Rectal smooth muscle tissue (tissue), 1 donor: ENCODE data around the gene PKIG.

ENCODE experiments used
- H3K27ac ChIP-seq: one replicate; pipeline ENCODE4 v1.7.0; 2013; ENCODE audit warnings: low read depth, low read length, inconsistent platforms
- H3K27me3 ChIP-seq: one replicate; pipeline ENCODE4 v1.7.0; 2013; ENCODE audit warnings: low read length; ENCODE audit not compliant: control insufficient read depth, insufficient read depth
- H3K36me3 ChIP-seq: one replicate; pipeline ENCODE4 v1.7.0; 2013; ENCODE audit warnings: low read length; ENCODE audit not compliant: control insufficient read depth, insufficient read depth
- H3K4me1 ChIP-seq: one replicate; pipeline ENCODE4 v1.7.0; 2013; ENCODE audit warnings: low read length; ENCODE audit not compliant: control insufficient read depth, insufficient read depth
- H3K4me3 ChIP-seq: one replicate; pipeline ENCODE4 v1.7.0; 2013; ENCODE audit warnings: low read length
- H3K9ac ChIP-seq: one replicate; pipeline ENCODE4 v1.7.0; 2013; ENCODE audit warnings: low read length

The PKIG gene

GRCh38 chr20:44642203-44643153 lies 60.1 kb downstream of the PKIG start:
- Histone ChIP-seq H3K27me3 (no peaks in the 10 kb centered on the region), H3K4me1 (peaks cover 8% of the 10 kb centered on the region), H3K27ac (peak overlapping the region; percentile 64), H3K4me3 (peak overlapping the region; percentile 44), H3K9ac (no peak overlapping the region), H3K36me3 (no peaks in the 10 kb centered on the region)

GRCh38 chr20:44643154-44643519 lies 60.8 kb downstream of the PKIG start:
- peaks cover 8% of the 10 kb centered on the region for H3K4me1 ChIP-seq
- H3K27ac ChIP-seq, result peak overlapping the region; percentile 64
- H3K27me3 ChIP-seq, result no peaks in the 10 kb centered on the region
- no peak overlapping the region for H3K4me3 ChIP-seq
- H3K36me3 ChIP-seq, result no peaks in the 10 kb centered on the region
- no peak overlapping the region for H3K9ac ChIP-seq

DNA sequence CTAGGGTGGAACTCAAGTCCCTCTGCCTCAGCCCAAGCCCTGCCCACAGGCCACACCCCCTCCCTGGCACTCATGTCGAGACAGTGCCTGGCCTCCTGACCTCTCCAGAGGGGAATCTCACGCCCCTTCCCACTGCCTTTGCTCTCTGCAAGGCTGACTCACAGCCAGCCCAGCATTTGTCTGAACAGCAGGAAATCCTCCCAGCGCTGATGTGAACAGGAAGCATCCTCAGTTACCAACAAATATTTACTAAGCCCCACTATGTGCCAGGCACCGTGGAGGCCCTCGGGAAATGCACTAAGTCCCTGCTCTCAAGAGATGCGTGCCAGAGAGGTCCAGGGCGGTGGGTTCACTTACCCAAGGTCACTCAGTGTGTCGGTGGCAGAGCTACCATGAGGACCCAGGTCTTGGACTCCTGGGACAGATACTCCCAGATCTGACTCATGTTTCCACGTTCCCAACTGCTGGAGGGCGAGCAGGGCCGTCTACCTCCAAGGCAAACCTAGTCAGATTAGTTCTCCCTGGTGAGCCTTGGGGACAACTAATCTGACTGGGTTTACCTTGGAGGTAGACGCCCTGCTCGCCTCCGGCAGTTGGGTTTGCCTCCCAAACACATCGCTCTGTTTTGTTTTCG lies 61.3 kb downstream of the PKIG start:
- H3K9ac ChIP-seq, result no peak overlapping the region
- no peaks in the 10 kb centered on the region for H3K36me3 ChIP-seq
- peaks cover 8% of the 10 kb centered on the region for H3K4me1 ChIP-seq
- H3K4me3 ChIP-seq, result no peak overlapping the region
- no peaks in the 10 kb centered on the region for H3K27me3 ChIP-seq
- peak overlapping the region; percentile 15 for H3K27ac ChIP-seq

DNA sequence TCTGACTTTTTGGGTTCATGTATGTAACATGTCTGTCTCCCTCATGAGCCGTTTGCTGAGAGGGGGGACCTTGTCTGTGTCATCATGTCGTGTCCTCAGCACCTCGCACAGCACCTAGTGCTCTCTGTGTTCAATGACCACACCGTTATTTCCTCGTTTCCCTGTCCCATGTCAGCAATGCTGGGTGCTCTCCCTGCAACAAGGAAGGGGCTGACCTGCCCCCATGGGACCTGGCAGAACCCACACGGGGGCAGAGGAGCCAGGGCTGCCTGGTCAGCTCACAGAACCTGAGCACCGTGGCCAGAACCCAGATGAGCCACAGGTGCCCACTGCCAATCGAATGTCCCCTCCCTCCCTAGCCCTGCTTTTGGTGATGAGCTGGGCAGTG lies 61.8 kb downstream of the PKIG start:
- H3K36me3 ChIP-seq, result no peaks in the 10 kb centered on the region
- H3K4me3 ChIP-seq, result no peak overlapping the region
- peaks cover 8% of the 10 kb centered on the region for H3K4me1 ChIP-seq
- peak overlapping the region; percentile 15 for H3K27ac ChIP-seq
- no peak overlapping the region for H3K9ac ChIP-seq
- H3K27me3 ChIP-seq, result no peaks in the 10 kb centered on the region

GRCh38 chr20:44644667-44645131 lies 62.3 kb downstream of the PKIG start:
- Histone ChIP-seq H3K4me3 (no peak overlapping the region), H3K27ac (no peak overlapping the region), H3K9ac (no peak overlapping the region), H3K36me3 (no peaks in the 10 kb centered on the region), H3K4me1 (peaks cover 8% of the 10 kb centered on the region), H3K27me3 (no peaks in the 10 kb centered on the region)

- Histone ChIP-seq H3K27me3 (no peaks in the 10 kb centered on the region), H3K4me3 (no peak overlapping the region), H3K27ac (no peak overlapping the region), H3K9ac (no peak overlapping the region), H3K4me1 (peaks cover 13% of the 10 kb centered on the region), H3K36me3 (no peaks in the 10 kb centered on the region)
Measured at GRCh38 chr20:44646023-44646640, 63.8 kb downstream of the PKIG start.

- Histone ChIP-seq H3K4me1 (peaks cover 14% of the 10 kb centered on the region), H3K4me3 (no peak overlapping the region), H3K36me3 (no peaks in the 10 kb centered on the region), H3K27me3 (no peaks in the 10 kb centered on the region), H3K9ac (no peak overlapping the region), H3K27ac (no peak overlapping the region)
Measured at GRCh38 chr20:44646641-44647274, 64.4 kb downstream of the PKIG start.

DNA sequence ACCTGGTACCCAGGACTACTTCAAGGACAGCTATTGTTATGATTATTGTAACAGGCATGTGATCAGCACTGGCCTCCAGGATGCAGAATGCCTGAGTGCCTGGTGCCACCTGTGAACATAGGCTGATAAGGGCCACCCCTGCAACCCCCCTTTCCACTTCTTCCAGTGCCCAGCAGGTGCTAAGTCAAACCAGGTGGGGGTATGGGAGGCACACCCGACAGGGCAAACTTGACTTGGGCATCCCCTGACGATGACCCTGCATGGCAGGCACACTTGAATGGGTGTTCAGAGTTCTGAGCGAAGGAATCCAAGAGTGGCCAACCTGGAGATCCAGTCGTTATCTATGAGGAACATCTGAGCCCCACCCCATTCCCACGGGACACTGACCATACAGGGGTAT lies 65.7 kb downstream of the PKIG start:
- no peak overlapping the region for H3K9ac ChIP-seq
- H3K4me3 ChIP-seq, result no peak overlapping the region
- no peak overlapping the region for H3K27ac ChIP-seq
- H3K4me1 ChIP-seq, result peaks cover 6% of the 10 kb centered on the region
- no peaks in the 10 kb centered on the region for H3K27me3 ChIP-seq
- H3K36me3 ChIP-seq, result no peaks in the 10 kb centered on the region

DNA sequence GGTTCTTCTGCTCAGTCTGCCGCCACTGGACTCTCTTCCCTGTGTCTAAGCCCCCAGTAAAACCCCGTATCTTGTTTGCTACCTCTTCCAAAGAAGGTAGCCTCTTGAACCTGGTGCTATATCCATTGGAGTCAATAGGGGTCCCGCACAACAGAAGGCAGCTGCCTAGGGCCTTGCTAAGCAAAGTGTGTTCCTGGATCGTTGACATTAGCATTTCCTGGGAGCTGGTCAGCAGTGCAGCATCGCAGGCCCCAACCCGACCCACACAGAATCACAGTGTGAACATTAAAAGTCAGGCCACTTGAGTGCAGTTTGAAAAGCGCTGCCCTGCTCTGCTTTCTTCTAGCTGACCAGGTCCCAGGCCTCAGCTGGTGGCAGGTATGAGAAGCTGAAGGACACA lies 66.2 kb downstream of the PKIG start:
- Histone ChIP-seq H3K27ac (no peak overlapping the region), H3K27me3 (no peaks in the 10 kb centered on the region), H3K36me3 (no peaks in the 10 kb centered on the region), H3K4me3 (no peak overlapping the region), H3K4me1 (peaks cover 6% of the 10 kb centered on the region), H3K9ac (no peak overlapping the region)

DNA sequence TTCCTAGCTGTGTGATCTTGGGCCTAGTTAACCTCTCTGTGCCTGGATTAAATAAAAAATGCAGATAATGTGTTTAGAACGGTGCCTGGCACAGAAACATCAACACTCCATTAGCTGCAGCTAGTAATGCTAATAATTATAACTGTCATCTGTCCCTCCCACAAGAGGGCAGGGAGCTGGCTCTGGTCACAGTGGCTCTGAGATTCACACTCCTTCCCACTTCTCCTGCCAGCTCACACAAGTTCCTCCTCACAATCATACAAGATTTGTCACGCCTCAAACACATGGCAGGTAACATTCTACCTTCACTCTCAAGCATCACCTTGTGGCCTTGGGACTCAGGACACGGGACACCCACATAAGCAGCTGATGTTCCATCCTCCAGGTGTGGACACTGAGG lies 66.7 kb downstream of the PKIG start:
- Histone ChIP-seq H3K36me3 (no peaks in the 10 kb centered on the region), H3K9ac (no peak overlapping the region), H3K27me3 (no peaks in the 10 kb centered on the region), H3K4me1 (peaks cover 6% of the 10 kb centered on the region), H3K4me3 (no peak overlapping the region), H3K27ac (no peak overlapping the region)

GRCh38 chr20:44649976-44650375 lies 67.6 kb downstream of the PKIG start:
- Histone ChIP-seq H3K27ac (no peak overlapping the region), H3K4me1 (peaks cover 6% of the 10 kb centered on the region), H3K27me3 (no peaks in the 10 kb centered on the region), H3K4me3 (no peak overlapping the region), H3K36me3 (no peaks in the 10 kb centered on the region), H3K9ac (no peak overlapping the region)

DNA sequence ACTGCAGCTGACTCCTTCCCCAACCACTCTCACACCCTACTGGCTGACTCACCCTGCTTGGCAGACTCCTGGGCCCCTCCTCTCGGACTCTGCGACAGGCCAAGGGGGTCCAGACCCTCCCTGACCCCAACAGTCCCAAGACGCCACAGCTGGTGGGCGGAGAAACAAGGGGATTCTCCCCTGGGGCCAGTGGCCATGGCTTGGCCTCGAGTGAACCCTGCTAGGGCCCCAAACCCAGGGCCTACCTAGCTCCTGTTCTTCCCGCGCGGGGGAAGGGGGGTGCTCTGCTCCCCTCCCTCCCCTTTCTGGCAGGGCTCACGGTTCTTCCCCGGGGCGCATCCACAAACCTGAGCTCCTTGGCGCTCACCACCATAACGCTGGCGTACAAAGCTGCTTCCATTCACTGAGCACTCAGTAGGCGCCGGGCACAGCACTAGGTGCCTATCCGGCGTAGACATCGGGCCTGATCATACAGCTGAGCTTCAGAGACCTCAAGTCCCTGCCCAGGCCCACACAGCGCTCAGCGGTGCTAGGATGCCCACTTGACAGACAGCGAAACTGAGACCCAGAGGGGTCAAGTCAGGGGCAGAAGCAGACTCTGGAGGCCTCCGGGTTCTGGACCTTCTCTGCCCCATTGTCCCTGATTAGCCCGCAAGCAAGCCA lies 68.5 kb downstream of the PKIG start:
- peak overlapping the region; percentile 64 for H3K4me3 ChIP-seq
- H3K36me3 ChIP-seq, result no peaks in the 10 kb centered on the region
- peaks cover 6% of the 10 kb centered on the region for H3K4me1 ChIP-seq
- H3K27me3 ChIP-seq, result no peaks in the 10 kb centered on the region
- peak overlapping the region; percentile 11 for H3K27ac ChIP-seq
- H3K9ac ChIP-seq, result peak overlapping the region; percentile 32
